SK-MEL-5 (cell line): Measurements from ENCODE around the gene ZNF197. TPM values are rescaled to one million over a fixed set of nuclear protein-coding genes. Genes with fewer than 3 reads are reported as not detected.
"Not testable (repeated sequence)": the region's sequence is repeated elsewhere in the genome, so short reads cannot be mapped to it uniquely, and the experiment has no call there.

Experiments used
- DNase-seq: peaks from one replicate; pipeline ENCODE4 v3.0.0-alpha.2; 2016; ENCODE audit warnings: low read depth, low spot score
- in situ Hi-C: cut with HindIII; loops from 2 replicates; pipeline ENCODE4 v1.10.0; 2016; ENCODE audit warnings: low sequenced_read_pairs, high pct_unique_total_duplicates, low pct_unique_long_range_greater_than_20kb
- total RNA-seq: library from RNA; depleted of rRNA; stranded (reverse); fragments of >200 nt; shearing (Covaris generic); gene quantifications from 2 replicates; pipeline ENCODE4 v1.2.3, GENCODE V29; 2014

Gene ZNF197
- total RNA-seq, 1 experiment from 2014 or later: 7.1 TPM

DNA sequence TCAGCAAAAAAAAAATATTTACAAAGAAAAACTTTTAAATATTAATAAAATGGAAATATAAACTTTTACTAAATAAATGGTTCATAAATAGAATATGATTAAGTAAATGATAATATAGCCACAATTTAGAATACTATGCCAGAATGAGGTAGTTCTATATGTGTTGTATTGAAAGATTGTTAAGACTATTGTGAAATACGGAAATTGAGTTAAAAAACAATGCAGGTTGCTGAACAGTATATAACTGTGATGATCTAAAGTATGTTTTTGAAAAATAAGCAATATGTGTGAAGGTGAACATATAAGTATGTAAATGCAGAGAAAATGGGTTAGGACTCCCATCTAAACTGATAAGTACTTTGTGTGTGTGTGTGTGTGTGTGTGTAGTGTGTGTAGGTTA lies 24.9 kb downstream of the ZNF197 start:
- in situ Hi-C loops: no loop called here
- DNase-seq: no peak

DNA sequence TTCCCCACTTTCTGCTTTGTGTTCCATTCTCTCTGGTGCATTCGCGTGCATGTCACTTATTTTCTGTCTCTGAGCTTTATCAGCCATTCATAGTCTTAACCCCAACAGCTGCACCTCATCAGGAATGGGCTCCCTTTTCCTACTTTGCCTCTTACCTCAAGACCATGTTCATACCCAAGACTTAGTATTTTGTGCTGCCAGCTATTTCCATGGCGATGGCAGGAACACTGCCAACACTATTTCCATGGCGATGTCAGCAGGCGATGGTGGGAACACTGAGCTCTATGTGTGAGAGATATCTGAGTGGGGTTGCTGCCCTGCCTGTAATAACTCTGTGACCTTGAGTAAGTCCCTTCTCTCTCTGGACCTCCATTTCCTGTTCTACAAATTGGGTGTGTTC lies 29.2 kb downstream of the ZNF197 start:
- no peak for DNase-seq
- in situ Hi-C loops: no loop called here

GRCh38 chr3:44659015-44659414 lies 34.2 kb downstream of the ZNF197 start:
- in situ Hi-C loops: no loop called here
- no peak for DNase-seq

GRCh38 chr3:44659434-44659833 lies 34.6 kb downstream of the ZNF197 start:
- no peak for DNase-seq
- in situ Hi-C loops: no loop called here

GRCh38 chr3:44661189-44661588 lies 36.4 kb downstream of the ZNF197 start:
- no peak for DNase-seq

GRCh38 chr3:44665173-44665572 lies 40.3 kb downstream of the ZNF197 start:
- in situ Hi-C loops: no loop called here
- no peak for DNase-seq

More at GRCh38 chr3:44661189-44661588, 36.4 kb downstream of the ZNF197 start:
- in situ Hi-C loops: no loop called here

- no peak for DNase-seq
- in situ Hi-C loops: no loop called here
Observed at GRCh38 chr3:44666346-44666745, 41.5 kb downstream of the ZNF197 start.

- no peak for DNase-seq
Observed at GRCh38 chr3:44669760-44670159, 44.9 kb downstream of the ZNF197 start.

DNA sequence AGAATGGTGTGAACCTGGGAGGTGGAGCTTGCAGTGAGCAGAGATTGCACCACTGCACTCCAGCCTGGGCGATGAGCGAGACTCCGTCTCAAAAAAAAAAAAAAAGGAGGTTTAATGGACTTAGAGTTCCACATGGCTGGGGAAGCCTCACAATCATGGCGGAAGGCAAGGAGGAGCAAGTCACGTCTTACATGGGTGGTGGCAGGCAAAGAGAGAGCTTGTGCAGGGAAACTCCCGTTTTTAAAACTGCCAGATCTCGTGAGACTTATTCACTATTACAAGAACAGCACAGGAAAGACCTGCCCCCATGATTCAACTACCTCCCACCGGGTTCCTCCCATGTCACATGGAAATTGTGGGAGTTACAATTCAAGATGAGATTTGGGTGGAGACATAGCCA lies 48.6 kb downstream of the ZNF197 start:
- DNase-seq, in situ Hi-C loops: not testable (repeated sequence)

More at GRCh38 chr3:44669760-44670159, 44.9 kb downstream of the ZNF197 start:
- in situ Hi-C loops: no loop called here

DNA sequence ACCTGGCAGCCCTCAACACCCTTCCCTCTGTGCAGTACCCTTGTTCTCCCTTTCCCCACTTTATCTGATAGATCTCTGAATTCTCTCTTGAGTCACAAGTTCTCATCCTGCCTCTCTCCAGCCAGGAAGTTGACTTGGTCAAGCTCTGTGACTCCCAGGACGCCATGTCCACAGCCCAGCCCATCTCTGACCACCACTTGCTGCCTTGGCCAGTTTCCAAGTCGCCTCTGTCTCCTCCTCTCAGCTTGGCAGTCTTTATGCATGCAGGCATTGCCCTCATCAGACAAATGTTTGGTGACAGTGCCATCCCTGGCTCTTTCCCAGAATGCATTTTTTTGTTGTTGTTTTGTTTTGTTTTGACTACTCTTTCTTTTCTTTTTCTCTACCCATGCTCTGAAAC lies 49.4 kb downstream of the ZNF197 start:
- DNase-seq: no peak
- in situ Hi-C loops: no loop called here

DNA sequence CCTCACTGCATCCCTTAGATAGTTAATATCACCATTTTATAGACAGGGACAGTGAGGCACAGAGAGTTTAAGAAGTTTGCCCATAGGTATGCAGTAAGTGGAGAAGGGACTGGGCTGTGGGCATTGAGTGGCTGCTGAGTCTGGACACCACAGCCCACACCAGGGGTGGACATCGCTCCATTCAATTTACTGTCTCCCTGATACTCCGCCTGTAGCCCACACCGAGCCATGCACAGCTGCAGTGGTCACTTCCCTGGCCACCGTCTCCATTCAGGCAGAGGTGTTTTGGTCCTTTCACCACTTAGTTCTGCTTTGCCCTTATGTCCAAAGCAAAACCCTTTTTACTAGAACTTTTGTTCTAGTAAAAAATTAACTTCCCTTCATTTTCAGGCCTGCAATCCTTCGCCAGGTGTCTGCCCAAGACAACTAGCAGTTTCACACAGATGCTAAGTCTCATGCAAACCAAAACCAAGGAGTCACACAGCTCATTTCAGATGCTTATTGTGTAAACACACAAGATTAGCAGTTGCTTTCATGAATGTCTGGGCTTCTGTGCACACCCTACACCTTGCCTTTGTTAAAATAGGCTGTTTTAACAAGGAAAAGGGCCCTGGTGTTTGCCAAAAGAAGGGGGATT lies 53.8 kb downstream of the ZNF197 start:
- in situ Hi-C loops: no loop called here
- DNase-seq: no peak

GRCh38 chr3:44680921-44681455 lies 56.2 kb downstream of the ZNF197 start:
- no peak for DNase-seq
- in situ Hi-C loops: no loop called here

GRCh38 chr3:44682182-44682896 lies 57.5 kb downstream of the ZNF197 start:
- in situ Hi-C loops: no loop called here
- no peak for DNase-seq

DNA sequence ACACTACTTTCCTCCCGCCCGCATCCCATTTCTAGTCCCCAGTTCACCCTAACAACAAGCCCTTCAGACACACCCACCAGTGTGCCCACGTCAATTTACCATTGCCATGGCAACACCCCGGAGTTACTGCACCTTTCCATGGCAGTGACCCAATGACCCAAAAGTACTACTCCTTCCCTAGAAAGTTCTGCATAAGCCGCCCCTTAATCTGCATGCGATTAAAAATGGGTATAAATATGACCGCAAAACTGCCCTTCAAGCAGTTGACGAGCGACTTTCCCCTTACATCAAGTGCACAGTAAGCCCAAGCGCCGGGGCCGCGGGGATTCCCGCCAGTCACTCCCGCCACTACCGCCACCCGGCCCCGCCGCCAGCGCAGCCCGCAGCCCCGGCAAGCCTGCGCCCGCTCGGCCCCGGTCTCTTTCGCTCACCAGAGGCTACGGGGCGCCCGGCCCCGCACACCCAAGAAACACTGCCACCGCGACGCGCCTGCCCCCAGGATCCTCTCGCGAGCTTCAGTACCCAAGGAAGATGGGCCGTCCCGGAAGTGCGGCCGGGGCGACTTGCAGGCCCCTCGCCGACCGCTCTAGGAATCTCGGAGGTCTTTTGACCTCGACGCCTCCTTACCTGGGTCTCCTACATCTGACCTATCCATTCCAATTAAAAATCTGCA lies 60.4 kb downstream of the ZNF197 start:
- in situ Hi-C loops: no loop called here
- peak; percentile 6 for DNase-seq

DNA sequence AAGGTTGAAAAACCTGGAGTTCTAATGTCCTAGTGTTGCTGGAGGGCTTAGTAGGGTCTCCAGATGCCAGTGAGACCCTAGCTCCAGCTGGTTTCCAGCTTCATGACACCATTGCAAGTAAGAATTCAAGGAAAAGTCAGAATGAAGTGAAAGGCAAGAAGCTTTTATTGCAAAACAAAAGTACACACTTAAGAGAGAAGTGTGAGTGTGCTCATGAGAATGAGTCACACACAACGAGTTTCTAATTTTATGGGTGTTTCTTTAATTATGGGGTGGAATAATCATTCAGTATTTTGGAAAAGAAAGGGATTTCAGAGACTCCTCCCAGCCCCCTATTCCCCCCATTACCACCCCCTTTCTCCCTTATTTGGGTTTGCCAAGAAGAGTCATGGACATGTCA lies 63.1 kb downstream of the ZNF197 start:
- in situ Hi-C loops: no loop called here

More for the DNA sequence above, 63.1 kb downstream of the ZNF197 start:
- no peak for DNase-seq
